OCI-LY7 (cell line): Measurements from ENCODE around the gene KIF6.

Source experiments
- EZH2phosphoT487 ChIP-seq: fragments of 200-600 bp; sonication (generic); IDR thresholded peaks from 2 replicates; pipeline ENCODE4 v1.6.1; 2018; ENCODE audit warnings: low read depth, borderline replicate concordance, mild to moderate bottlenecking, mixed run types, antibody characterized with exemption, low read length, moderate library complexity, mixed read lengths
- TF ChIP-seq, protein P1 (sequence below): fragments of 200-600 bp; sonication (generic); conservative IDR thresholded peaks from 2 replicates; pipeline ENCODE4 v1.5.1; 2014; ENCODE audit warnings: mild to moderate bottlenecking, antibody characterized with exemption, low read length, moderate library complexity, mixed read lengths

DNA sequence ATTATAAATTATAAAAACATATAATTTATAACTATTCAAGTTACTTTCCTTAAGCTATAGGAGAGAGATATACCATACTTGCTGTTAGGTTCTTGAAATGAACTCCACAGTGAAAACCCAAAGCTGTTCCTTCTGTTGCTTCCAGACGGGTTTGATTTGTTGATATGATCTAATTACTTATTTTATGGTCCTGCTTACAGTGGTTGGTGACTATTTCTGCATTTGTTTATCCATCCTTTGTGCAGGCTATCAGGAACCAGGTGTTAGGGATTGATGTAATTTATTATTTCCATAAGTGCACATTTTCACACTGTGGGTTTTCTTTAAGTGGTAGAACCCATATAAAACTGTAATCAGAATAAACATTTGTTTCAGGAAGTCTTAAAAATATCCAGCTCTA is 167.1 kb downstream of the KIF6 start:
- TF ChIP-seq, protein P1, sequence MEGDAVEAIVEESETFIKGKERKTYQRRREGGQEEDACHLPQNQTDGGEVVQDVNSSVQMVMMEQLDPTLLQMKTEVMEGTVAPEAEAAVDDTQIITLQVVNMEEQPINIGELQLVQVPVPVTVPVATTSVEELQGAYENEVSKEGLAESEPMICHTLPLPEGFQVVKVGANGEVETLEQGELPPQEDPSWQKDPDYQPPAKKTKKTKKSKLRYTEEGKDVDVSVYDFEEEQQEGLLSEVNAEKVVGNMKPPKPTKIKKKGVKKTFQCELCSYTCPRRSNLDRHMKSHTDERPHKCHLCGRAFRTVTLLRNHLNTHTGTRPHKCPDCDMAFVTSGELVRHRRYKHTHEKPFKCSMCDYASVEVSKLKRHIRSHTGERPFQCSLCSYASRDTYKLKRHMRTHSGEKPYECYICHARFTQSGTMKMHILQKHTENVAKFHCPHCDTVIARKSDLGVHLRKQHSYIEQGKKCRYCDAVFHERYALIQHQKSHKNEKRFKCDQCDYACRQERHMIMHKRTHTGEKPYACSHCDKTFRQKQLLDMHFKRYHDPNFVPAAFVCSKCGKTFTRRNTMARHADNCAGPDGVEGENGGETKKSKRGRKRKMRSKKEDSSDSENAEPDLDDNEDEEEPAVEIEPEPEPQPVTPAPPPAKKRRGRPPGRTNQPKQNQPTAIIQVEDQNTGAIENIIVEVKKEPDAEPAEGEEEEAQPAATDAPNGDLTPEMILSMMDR, result no peak
- no peak for TF ChIP-seq EZH2phosphoT487
